Naive thymus-derived CD4-positive, alpha-beta T cell (primary cell): ENCODE results near the gene PRODH. TPM values are rescaled to one million over a fixed set of nuclear protein-coding genes. Genes with fewer than 3 reads are reported as not detected.
"Not testable (repeated sequence)": the region's sequence is repeated elsewhere in the genome, so short reads cannot be mapped to it uniquely, and the experiment has no call there.

Experiments
- ATAC-seq: fragments of 150-1000 bp; cut with Tn5 transposase; 2 replicates; pipeline ENCODE4 v1.10.0; 2021; ENCODE audit warnings: mild to moderate bottlenecking, moderate library complexity
- CTCF ChIA-PET: fragments of 350-600 bp; sonication (Branson Sonifier 250); formaldehyde crosslinking; loops from one replicate; lab custom pipeline; 2021; ENCODE audit warnings: antibody characterized with exemption; lab: Charles Lee
- POLR2A ChIA-PET: fragments of 350-600 bp; sonication (Branson Sonifier 250); formaldehyde crosslinking; loops from one replicate; lab custom pipeline; 2021; ENCODE audit warnings: antibody characterized with exemption, inconsistent platforms; lab: Charles Lee
- DNase-seq, 9 donors: peaks; one replicate each; pipeline versions ENCODE4 v3.0.0 to v3.0.0-alpha.2; 2020 to 2022; ENCODE audit warnings: mixed read lengths in 1 of 9
- H3K27ac ChIP-seq: one replicate; pipeline ENCODE4 v1.7.0; 2013; ENCODE audit warnings: mild to moderate bottlenecking, low read depth, low read length, moderate library complexity
- H3K27me3 ChIP-seq, 2 donors: one replicate each; pipeline ENCODE4 v1.7.0; 2013; ENCODE audit warnings: low read length in 2 of 2, mild to moderate bottlenecking in 2 of 2, moderate library complexity in 2 of 2; ENCODE audit not compliant: control insufficient read depth in 2 of 2, insufficient read depth in 2 of 2
- H3K36me3 ChIP-seq, 3 experiments: 1 replicate in 2 of 3; 2 replicates in 1 of 3; pipeline ENCODE4 v1.7.0; 2013; ENCODE audit warnings: low read length in 3 of 3, mild to moderate bottlenecking in 3 of 3, moderate library complexity in 1 of 3; ENCODE audit not compliant: insufficient read depth in 3 of 3, control insufficient read depth in 2 of 3
- H3K4me1 ChIP-seq, 2 donors: one replicate each; pipeline ENCODE4 v1.7.0; 2013; ENCODE audit warnings: low read length in 2 of 2, mild to moderate bottlenecking in 2 of 2, moderate library complexity in 1 of 2; ENCODE audit not compliant: control insufficient read depth in 2 of 2, insufficient read depth in 2 of 2
- H3K4me3 ChIP-seq: 2 replicates; pipeline ENCODE4 v1.7.0; 2013; ENCODE audit warnings: mild to moderate bottlenecking, low read length
- H3K9me3 ChIP-seq, 3 experiments: 1 replicate in 2 of 3; 2 replicates in 1 of 3; pipeline ENCODE4 v1.7.0; 2013; ENCODE audit warnings: low read length in 3 of 3; ENCODE audit not compliant: control insufficient read depth in 2 of 3
- H3K27ac Mint-ChIP-seq, 9 donors: one replicate each; pipeline ENCODE4 v1.8.0; 2020 to 2022; ENCODE audit warnings: mixed read lengths in 9 of 9, mild to moderate bottlenecking in 8 of 9, moderate library complexity in 5 of 9, inconsistent platforms in 2 of 9
- H3K27me3 Mint-ChIP-seq, 5 donors: one replicate each; pipeline ENCODE4 v1.8.0; 2021 to 2022; ENCODE audit warnings: mixed read lengths in 5 of 5, mild to moderate bottlenecking in 1 of 5
- H3K36me3 Mint-ChIP-seq, 5 donors: one replicate each; pipeline ENCODE4 v1.8.0; 2020 to 2022; ENCODE audit warnings: mixed read lengths in 5 of 5, mild to moderate bottlenecking in 3 of 5, inconsistent platforms in 1 of 5
- H3K4me1 Mint-ChIP-seq, 7 donors: one replicate each; pipeline ENCODE4 v1.8.0; 2020 to 2022; ENCODE audit warnings: mixed read lengths in 7 of 7, mild to moderate bottlenecking in 3 of 7, inconsistent platforms in 1 of 7
- H3K4me3 Mint-ChIP-seq, 10 donors: one replicate each; pipeline ENCODE4 v1.8.0; 2020 to 2022; ENCODE audit warnings: mild to moderate bottlenecking in 10 of 10, mixed read lengths in 10 of 10, moderate library complexity in 6 of 10, inconsistent platforms in 2 of 10
- H3K9me3 Mint-ChIP-seq, 11 donors: one replicate each; pipeline ENCODE4 v1.8.0; 2020 to 2022; ENCODE audit warnings: mixed read lengths in 11 of 11, mild to moderate bottlenecking in 4 of 11, inconsistent platforms in 1 of 11, moderate library complexity in 1 of 11
- intact Hi-C, 2 donors: fragments of 100-400 bp; cut with micrococcal nuclease; formaldehyde crosslinking; loops; one replicate each; pipeline ENCODE4 v1.15.1; 2023
- polyA plus RNA-seq, 2 donors: library from polyadenylated mRNA; unstranded; fragments of 300-500 nt; fragmentation: Illumina TruSeq; gene quantifications; one replicate each; pipeline ENCODE4 v1.2.3, GENCODE V29; 2021
- total RNA-seq, 6 experiments: library from RNA in 5 of 6; stranded (reverse) in 5 of 6; gene quantifications; 1 replicate in 5 of 6; 2 replicates in 1 of 6; pipeline ENCODE4 v1.2.3 and lab custom pipeline; 2021 to 2026

Gene PRODH
- total and polyA plus RNA-seq, 7 experiments from 2014 or later: 0.04 to 0.51 (median 0.24) TPM; not detected in 2

- H3K4me1 Mint-ChIP-seq, H3K36me3 Mint-ChIP-seq, H3K4me3 Mint-ChIP-seq, DNase-seq, H3K27ac ChIP-seq, intact Hi-C loops, H3K9me3 Mint-ChIP-seq, CTCF ChIA-PET, H3K4me1 ChIP-seq, H3K9me3 ChIP-seq, POLR2A ChIA-PET, H3K27me3 ChIP-seq, H3K4me3 ChIP-seq, ATAC-seq, H3K36me3 ChIP-seq, H3K27ac Mint-ChIP-seq: not testable (repeated sequence)
- H3K27me3 Mint-ChIP-seq: peaks cover 0 to 16% (median 10%) of the 10 kb centered on the region in 5 donors
These were observed 36.5 kb upstream of the PRODH start for GRCh38 chr22:18972591-18972990.

GRCh38 chr22:18972029-18972428, 35.9 kb upstream of the PRODH start:
- H3K36me3 Mint-ChIP-seq, H3K27ac ChIP-seq, H3K27me3 ChIP-seq, H3K9me3 Mint-ChIP-seq, H3K9me3 ChIP-seq, ATAC-seq, POLR2A ChIA-PET, H3K4me3 ChIP-seq, H3K4me1 Mint-ChIP-seq, H3K36me3 ChIP-seq, intact Hi-C loops, H3K27ac Mint-ChIP-seq, DNase-seq, CTCF ChIA-PET, H3K4me1 ChIP-seq: not testable (repeated sequence)
- Mint-ChIP-seq H3K27me3 (peaks cover 0 to 16% (median 10%) of the 10 kb centered on the region in 5 donors), H3K4me3 (peak overlapping the region in 7 of 10 donors; percentile 56 to 75 (median 66))

GRCh38 chr22:18971321-18971751, 35.2 kb upstream of the PRODH start:
- no peaks in the 10 kb centered on the region for H3K4me1 ChIP-seq
- CTCF ChIA-PET: no interaction called here
- peak overlapping the region in 5 of 10 donors; percentile 61 to 75 (median 67) for H3K4me3 Mint-ChIP-seq
- H3K36me3 Mint-ChIP-seq: no peaks in the 10 kb centered on the region
- no peak overlapping the region for H3K27ac ChIP-seq
- H3K27ac Mint-ChIP-seq: no peak overlapping the region
- peaks cover 0 to under 1% (median 0%) of the 10 kb centered on the region in 11 donors for H3K9me3 Mint-ChIP-seq
- peaks cover 0 to 4% of the 10 kb centered on the region in 2 donors for H3K27me3 ChIP-seq
- intact Hi-C loops: no loop called here
- peaks cover 0 to 5% (median 0%) of the 10 kb centered on the region in 7 donors for H3K4me1 Mint-ChIP-seq
- POLR2A ChIA-PET: no interaction called here
- H3K9me3 ChIP-seq: no peaks in the 10 kb centered on the region
- ATAC-seq (no peak), DNase-seq (no peak)
- H3K27me3 Mint-ChIP-seq: peaks cover 0 to 16% (median 10%) of the 10 kb centered on the region in 5 donors
- no peaks in the 10 kb centered on the region for H3K36me3 ChIP-seq
- no peak overlapping the region for H3K4me3 ChIP-seq

- no peak for ATAC-seq
- no peak for DNase-seq
- H3K27me3 Mint-ChIP-seq: peaks cover 0 to 16% (median 10%) of the 10 kb centered on the region in 5 donors
- Histone ChIP-seq H3K4me3 (no peak overlapping the region), H3K27ac (no peak overlapping the region), H3K9me3 (no peaks in the 10 kb centered on the region), H3K36me3 (no peaks in the 10 kb centered on the region), H3K4me1 (no peaks in the 10 kb centered on the region), H3K27me3 (peaks cover 0 to 4% of the 10 kb centered on the region in 2 donors)
- peaks cover 0 to 5% (median 0%) of the 10 kb centered on the region in 7 donors for H3K4me1 Mint-ChIP-seq
- no peaks in the 10 kb centered on the region for H3K9me3 Mint-ChIP-seq
- intact Hi-C loops: no loop called here
- no peaks in the 10 kb centered on the region for H3K36me3 Mint-ChIP-seq
- ChIA-PET CTCF (no interaction called here), POLR2A (no interaction called here)
- H3K4me3 Mint-ChIP-seq: peak overlapping the region in 2 of 10 donors; percentile 65 to 75
- no peak overlapping the region for H3K27ac Mint-ChIP-seq
These were observed 34.8 kb upstream of the PRODH start for GRCh38 chr22:18970948-18971315.

- Mint-ChIP-seq H3K27me3 (peaks cover 0 to 16% (median 10%) of the 10 kb centered on the region in 5 donors), H3K4me1 (peaks cover 0 to 5% (median 0%) of the 10 kb centered on the region in 7 donors), H3K36me3 (no peaks in the 10 kb centered on the region), H3K4me3 (peak overlapping the region in 1 of 10 donors; percentile 84), H3K9me3 (no peaks in the 10 kb centered on the region), H3K27ac (no peak overlapping the region)
- H3K27me3 ChIP-seq: peaks cover 0 to 4% of the 10 kb centered on the region in 2 donors
- ChIA-PET POLR2A (no interaction called here), CTCF (no interaction called here)
- H3K4me3 ChIP-seq: peak overlapping the region; percentile 27
- intact Hi-C loops: no loop called here
- no peaks in the 10 kb centered on the region for H3K4me1 ChIP-seq
- ATAC-seq: no peak
- no peaks in the 10 kb centered on the region for H3K36me3 ChIP-seq
- peak in 1 of 9 donors; percentile 28 for DNase-seq
- no peaks in the 10 kb centered on the region for H3K9me3 ChIP-seq
- no peak overlapping the region for H3K27ac ChIP-seq
These were observed 34.3 kb upstream of the PRODH start for GRCh38 chr22:18970176-18970947.

- peak overlapping the region in 2 of 9 donors; percentile 19 to 47 for H3K27ac Mint-ChIP-seq
- H3K4me1 Mint-ChIP-seq, CTCF ChIA-PET, DNase-seq, ATAC-seq, POLR2A ChIA-PET, H3K27me3 ChIP-seq, intact Hi-C loops, H3K9me3 Mint-ChIP-seq, H3K36me3 ChIP-seq, H3K4me3 ChIP-seq, H3K9me3 ChIP-seq, H3K4me1 ChIP-seq, H3K36me3 Mint-ChIP-seq, H3K27ac ChIP-seq: not testable (repeated sequence)
- H3K27me3 Mint-ChIP-seq: peaks cover 0 to 14% (median 10%) of the 10 kb centered on the region in 5 donors
- peak overlapping the region in 8 of 10 donors; percentile 9 to 84 (median 49) for H3K4me3 Mint-ChIP-seq
These were observed 33.3 kb upstream of the PRODH start for GRCh38 chr22:18969158-18969942.
